GM19324 (cell line): ENCODE results near the gene RPS6KL1.

ENCODE experiments used
- ATAC-seq: cut with Tn5 transposase; IDR thresholded peaks from one replicate; pipeline ENCODE4 v1.9.1; 2021; ENCODE audit warnings: mild to moderate bottlenecking, moderate library complexity; ENCODE audit not compliant: unreplicated experiment, low FRiP score

RPS6KL1 gene

GRCh38 chr14:74892745-74893144 is 30.3 kb downstream of the RPS6KL1 start:
- ATAC-seq, result no peak

GRCh38 chr14:74891870-74892269 is 31.2 kb downstream of the RPS6KL1 start:
- no peak for ATAC-seq

DNA sequence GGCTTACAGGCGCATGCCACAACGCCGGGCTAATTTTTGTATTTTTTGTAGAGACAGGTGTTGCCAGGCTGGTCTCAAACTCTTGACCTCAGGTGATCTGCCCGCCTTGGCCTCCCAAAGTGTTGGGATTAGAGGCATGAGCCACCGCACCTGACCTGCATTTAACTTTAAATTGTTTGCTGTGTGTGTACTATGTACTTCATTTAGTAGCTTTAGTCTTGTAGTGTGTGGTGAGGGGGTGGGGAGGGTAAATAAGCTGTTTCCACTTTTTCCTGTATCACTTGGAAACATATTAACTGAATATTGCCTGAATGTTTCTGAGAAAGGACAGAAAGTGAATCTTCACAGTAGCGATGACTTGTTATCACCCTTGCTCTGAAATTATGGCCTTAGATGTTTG is 32.8 kb downstream of the RPS6KL1 start:
- ATAC-seq, result no peak

- no peak for ATAC-seq
These were observed 34.6 kb downstream of the RPS6KL1 start for GRCh38 chr14:74888164-74889158.

DNA sequence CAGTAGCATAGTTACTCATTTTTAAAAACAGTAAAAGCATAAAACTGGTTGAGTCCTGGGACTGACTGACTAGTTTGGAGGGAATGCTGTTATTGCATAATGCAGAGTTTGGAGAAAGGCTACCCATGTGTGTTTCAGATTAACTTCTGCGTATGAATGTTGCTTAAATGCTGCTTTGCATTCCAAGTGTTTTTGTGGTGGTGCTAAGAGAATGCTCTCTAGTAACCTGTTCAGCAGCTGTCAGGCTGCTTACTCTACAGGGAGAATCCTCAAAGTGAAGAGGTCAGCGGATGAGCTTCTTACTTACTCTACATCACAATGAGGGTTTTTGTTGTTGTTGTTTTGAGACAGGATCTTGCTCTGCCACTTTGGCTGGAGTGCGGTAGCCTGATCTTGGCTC is 37.1 kb downstream of the RPS6KL1 start:
- no peak for ATAC-seq

- peak; percentile 47 for ATAC-seq
These were observed 40.7 kb downstream of the RPS6KL1 start for GRCh38 chr14:74882103-74882920.

DNA sequence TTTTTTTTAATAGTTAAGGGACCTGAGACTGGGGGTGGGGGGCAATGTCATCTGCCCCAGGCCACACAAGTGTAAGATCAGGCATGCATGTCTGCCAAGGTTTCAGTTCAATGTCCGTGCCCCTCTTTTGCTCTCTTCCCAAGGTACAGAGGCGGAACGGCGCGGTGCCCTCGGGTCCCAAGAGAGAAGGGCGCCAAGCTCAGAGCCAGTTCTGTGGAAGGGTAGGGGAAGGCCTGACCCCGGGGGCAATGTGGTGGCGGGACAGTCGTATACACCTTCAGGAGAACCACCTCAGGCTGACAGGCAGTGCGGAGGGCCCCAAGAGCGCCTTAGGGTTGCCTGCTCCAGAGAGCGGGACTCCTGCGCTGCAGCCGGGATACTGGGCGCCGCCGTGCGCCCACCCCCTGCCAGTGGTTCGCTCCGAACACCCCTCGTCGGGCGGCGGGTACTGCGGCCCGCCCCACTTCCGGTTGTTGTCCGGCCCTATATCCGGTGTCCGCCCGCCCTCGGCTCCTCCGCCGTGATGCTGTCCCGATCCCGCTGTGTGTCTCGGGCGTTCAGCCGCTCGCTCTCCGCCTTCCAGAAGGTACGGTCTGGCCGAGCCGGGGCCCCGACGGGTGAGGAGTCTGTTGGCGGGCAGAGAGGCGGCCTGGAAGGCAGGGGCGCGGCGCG is 41.5 kb downstream of the RPS6KL1 start, which contains the start of gene DLST:
DLST (plus strand) TSS at position 486 of the 672 bp plus-strand sequence; CDS start at position 524, 38 bp downstream.
- peak; percentile 92 for ATAC-seq

- no peak for ATAC-seq
These were observed 43.5 kb downstream of the RPS6KL1 start for GRCh38 chr14:74879427-74880182.

- no peak for ATAC-seq
These were observed 46.8 kb downstream of the RPS6KL1 start, which contains the start of gene PROX2 for GRCh38 chr14:74875941-74876913. PROX2 (minus strand) TSS chr14:74876145; CDS start chr14:74863834, 12,311 bp downstream.

- ATAC-seq, result no peak
These were observed 47.9 kb downstream of the RPS6KL1 start for GRCh38 chr14:74875204-74875603.

- no peak for ATAC-seq
These were observed 51.2 kb downstream of the RPS6KL1 start for GRCh38 chr14:74871819-74872218.

- no peak for ATAC-seq
These were observed 54.3 kb downstream of the RPS6KL1 start for GRCh38 chr14:74868739-74869138.

GRCh38 chr14:74867673-74868072 is 55.4 kb downstream of the RPS6KL1 start:
- no peak for ATAC-seq

GRCh38 chr14:74866708-74867389 is 56.2 kb downstream of the RPS6KL1 start:
- ATAC-seq, result no peak

DNA sequence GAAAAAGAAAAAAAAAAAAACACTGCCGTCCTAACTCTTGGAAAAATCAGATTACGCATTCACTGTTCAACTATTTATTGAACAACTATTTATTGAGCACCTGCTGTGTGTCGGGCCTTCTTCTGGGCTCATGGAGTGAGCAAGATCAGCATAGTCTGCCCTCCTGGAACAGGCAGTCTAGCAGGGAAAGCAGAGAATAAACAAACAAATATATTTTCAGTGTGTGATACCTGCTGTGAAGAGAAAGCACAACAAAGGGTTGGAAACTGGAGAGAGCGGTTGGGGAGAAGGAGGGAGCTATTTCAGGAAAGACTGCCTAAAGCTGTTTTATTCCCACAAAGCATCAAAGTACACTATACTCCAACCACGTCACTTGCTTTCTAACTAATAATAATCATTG is 57.9 kb downstream of the RPS6KL1 start:
- no peak for ATAC-seq

- no peak for ATAC-seq
These were observed 58.9 kb downstream of the RPS6KL1 start for GRCh38 chr14:74864198-74864597.

- ATAC-seq, result no peak
These were observed 59.8 kb downstream of the RPS6KL1 start for GRCh38 chr14:74863274-74863673.

- no peak for ATAC-seq
These were observed 61.3 kb downstream of the RPS6KL1 start for GRCh38 chr14:74861734-74862090.
